Cardiac muscle cell (in vitro differentiated cells and primary cell): Measurements from ENCODE around the gene ZNF669. TPM values are rescaled to one million over a fixed set of nuclear protein-coding genes. Genes with fewer than 3 reads are reported as not detected.
A peak's percentile ranks its signal among the peaks of the same experiment; 100 is the strongest.

Experiments used
- DNase-seq, 2 donors: peaks; one replicate each; pipeline versions ENCODE4 v3.0.0 to v3.0.0-alpha.2; 2010 to 2017; ENCODE audit warnings: low read depth in 1 of 2, low spot score in 1 of 2
- H3K27ac ChIP-seq: fragments of 200-600 bp; sonication (generic); 2 replicates; pipeline ENCODE4 v1.5.1; 2016
- H3K27me3 ChIP-seq: fragments of 200-600 bp; sonication (generic); 2 replicates; pipeline ENCODE4 v1.6.0; 2016; ENCODE audit warnings: control low read depth
- H3K36me3 ChIP-seq: fragments of 200-600 bp; sonication (generic); 2 replicates; pipeline ENCODE4 v1.5.1; 2016; ENCODE audit warnings: control low read depth
- H3K4me1 ChIP-seq: fragments of 200-600 bp; sonication (generic); 2 replicates; pipeline ENCODE4 v1.8.1; 2017; ENCODE audit warnings: low read depth, mild to moderate bottlenecking, mixed run types
- H3K4me3 ChIP-seq: fragments of 200-600 bp; sonication (generic); 2 replicates; pipeline ENCODE4 v1.5.1; 2016; ENCODE audit warnings: mild to moderate bottlenecking
- H3K9me3 ChIP-seq: fragments of 200-600 bp; sonication (generic); 2 replicates; pipeline ENCODE4 v1.5.1; 2017; ENCODE audit warnings: low read depth, mild to moderate bottlenecking, control low read depth
- polyA plus RNA-seq: library from polyadenylated mRNA; unstranded; fragments of >200 nt; fragmentation: Nextera tagmentation; extraction: Ambion mirVana; gene quantifications from 2 replicates; pipeline ENCODE4 v1.2.1, GENCODE V29; 2016
- total RNA-seq: library from RNA; depleted of rRNA; stranded (reverse); fragments of >200 nt; gene quantifications from 2 replicates; pipeline ENCODE4 v1.2.3, GENCODE V29; 2016
- TF ChIP-seq, protein P1 (sequence below): IDR thresholded peaks from 2 replicates; pipeline ENCODE4 v1.5.1; 2012; ENCODE audit warnings: low read depth, mild to moderate bottlenecking, low read length

Gene ZNF669
- total and polyA plus RNA-seq, 2 experiments from 2014 or later = 4.4 to 23.2 TPM

DNA sequence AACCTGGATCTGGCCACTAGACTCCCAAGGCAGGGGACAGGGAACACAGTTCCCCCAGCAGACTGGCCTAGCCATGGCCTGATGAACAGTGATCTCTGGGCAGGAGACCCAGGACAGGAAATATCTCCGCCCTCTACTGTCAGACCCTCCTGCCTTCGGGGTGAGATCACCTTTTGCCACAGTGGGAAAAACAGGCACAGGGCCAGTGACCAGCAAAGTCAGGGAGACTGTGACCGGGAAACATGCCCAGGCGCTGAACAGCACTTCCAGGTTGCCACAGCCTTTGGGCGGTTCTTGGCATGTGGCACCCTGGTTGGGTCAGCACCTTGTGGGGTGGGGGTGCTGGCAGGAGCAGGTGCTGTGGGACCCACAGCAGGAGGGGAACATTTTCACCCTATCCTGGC, 8.9 kb upstream of the ZNF669 start:
- no peaks in the 10 kb centered on the region for H3K36me3 ChIP-seq
- H3K27me3 ChIP-seq = no peaks in the 10 kb centered on the region
- TF ChIP-seq, protein P1, sequence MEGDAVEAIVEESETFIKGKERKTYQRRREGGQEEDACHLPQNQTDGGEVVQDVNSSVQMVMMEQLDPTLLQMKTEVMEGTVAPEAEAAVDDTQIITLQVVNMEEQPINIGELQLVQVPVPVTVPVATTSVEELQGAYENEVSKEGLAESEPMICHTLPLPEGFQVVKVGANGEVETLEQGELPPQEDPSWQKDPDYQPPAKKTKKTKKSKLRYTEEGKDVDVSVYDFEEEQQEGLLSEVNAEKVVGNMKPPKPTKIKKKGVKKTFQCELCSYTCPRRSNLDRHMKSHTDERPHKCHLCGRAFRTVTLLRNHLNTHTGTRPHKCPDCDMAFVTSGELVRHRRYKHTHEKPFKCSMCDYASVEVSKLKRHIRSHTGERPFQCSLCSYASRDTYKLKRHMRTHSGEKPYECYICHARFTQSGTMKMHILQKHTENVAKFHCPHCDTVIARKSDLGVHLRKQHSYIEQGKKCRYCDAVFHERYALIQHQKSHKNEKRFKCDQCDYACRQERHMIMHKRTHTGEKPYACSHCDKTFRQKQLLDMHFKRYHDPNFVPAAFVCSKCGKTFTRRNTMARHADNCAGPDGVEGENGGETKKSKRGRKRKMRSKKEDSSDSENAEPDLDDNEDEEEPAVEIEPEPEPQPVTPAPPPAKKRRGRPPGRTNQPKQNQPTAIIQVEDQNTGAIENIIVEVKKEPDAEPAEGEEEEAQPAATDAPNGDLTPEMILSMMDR = no peak
- H3K9me3 ChIP-seq = no peaks in the 10 kb centered on the region
- H3K4me3 ChIP-seq = no peak overlapping the region
- H3K4me1 ChIP-seq = peaks cover 4% of the 10 kb centered on the region
- DNase-seq = no peak
- no peak overlapping the region for H3K27ac ChIP-seq

DNA sequence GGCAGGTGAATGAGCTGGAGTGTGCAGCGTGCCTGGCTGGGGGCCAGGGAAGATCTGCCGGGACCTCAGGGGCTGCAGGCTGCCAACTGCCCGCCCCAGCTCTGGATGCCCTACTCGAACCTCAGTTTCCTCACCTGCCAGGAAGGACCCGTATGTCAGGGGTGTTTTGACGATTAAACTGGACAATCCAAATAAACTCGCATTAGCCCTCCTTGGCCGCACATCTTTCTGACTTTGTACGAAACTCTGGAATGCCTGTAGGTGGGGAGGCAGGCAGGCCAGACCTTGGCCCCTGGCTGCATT, 8.3 kb upstream of the ZNF669 start:
- H3K27ac ChIP-seq = peak overlapping the region; percentile 83
- DNase-seq = no peak
- no peaks in the 10 kb centered on the region for H3K27me3 ChIP-seq
- peaks cover 4% of the 10 kb centered on the region for H3K4me1 ChIP-seq
- TF ChIP-seq, protein P1 = no peak
- H3K9me3 ChIP-seq = no peaks in the 10 kb centered on the region
- no peaks in the 10 kb centered on the region for H3K36me3 ChIP-seq
- peak overlapping the region; percentile 57 for H3K4me3 ChIP-seq

DNA sequence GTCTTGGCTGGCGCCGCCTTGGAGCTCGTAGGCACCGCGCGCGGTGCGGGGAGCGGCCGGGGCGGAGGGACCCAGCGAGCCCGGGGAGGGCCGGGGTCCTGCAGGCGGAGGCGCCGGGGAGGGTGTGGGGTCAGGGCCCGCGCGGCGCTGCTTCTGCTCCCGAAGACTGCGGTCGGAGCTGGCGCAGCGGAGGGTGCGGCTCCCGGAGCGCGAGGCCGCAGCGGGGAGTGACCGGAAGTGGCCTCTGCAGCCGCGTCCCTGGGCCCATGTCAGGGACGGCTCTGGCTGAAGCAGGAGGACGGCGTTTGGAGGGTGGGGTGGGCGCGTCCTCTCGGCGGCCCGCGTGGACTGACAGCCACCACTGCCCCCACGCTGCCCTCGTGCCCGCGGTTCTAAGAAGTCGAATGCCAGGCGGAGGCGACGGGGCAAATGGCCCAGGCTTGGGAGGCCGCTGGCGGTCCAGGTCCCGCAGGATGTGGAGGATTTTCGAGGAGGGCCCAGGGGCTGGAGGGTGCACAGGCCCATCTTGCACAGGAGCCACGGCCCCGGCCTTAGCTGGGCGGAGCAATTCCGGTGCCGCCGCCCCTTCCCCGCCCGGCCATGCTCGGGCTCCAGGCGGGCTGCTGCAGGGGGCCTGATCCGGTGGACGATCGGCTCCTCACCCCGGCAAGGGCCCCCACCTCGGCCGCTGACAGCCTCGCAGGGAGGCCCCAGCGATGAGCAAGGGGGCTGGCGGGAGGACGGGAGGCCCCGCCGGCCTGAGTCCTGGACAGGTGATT, 7.7 kb upstream of the ZNF669 start:
- TF ChIP-seq, protein P1 = no peak

DNA sequence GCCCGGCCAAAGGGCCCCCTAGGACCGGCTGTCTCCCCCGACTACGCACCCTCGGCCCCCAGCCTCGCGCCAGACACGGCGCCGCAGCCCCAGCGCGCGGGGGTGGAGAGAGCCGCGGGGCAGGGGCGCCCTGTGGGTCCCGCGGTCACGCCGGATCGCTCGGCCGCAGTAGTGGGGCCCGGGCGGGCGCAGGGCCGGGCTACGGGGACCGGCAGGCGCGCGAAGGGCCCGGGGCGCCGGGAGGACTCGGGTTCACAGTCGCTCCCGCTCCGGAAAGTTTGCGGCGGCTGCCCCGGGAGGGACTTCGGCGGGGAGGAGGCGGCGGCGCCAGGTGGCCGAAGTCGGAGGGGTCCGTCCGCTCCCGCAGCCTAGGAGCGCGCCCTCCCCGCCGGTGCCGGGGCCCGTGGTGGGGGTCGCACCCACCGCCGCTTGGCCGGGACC, 7.1 kb upstream of the ZNF669 start:
- peak in 1 of 2 donors; percentile 53 for DNase-seq
- Histone ChIP-seq H3K9me3 (no peaks in the 10 kb centered on the region), H3K4me3 (peak overlapping the region; percentile 57), H3K4me1 (peaks cover 4% of the 10 kb centered on the region), H3K27me3 (no peaks in the 10 kb centered on the region), H3K27ac (peak overlapping the region; percentile 83), H3K36me3 (no peaks in the 10 kb centered on the region)
- TF ChIP-seq, protein P1 = no peak

More for the DNA sequence above, 7.7 kb upstream of the ZNF669 start:
- Histone ChIP-seq H3K4me1 (peaks cover 4% of the 10 kb centered on the region), H3K4me3 (peak overlapping the region; percentile 57), H3K27ac (peak overlapping the region; percentile 83), H3K27me3 (no peaks in the 10 kb centered on the region), H3K9me3 (no peaks in the 10 kb centered on the region), H3K36me3 (no peaks in the 10 kb centered on the region)
- DNase-seq = peak; percentile 67 to 77

DNA sequence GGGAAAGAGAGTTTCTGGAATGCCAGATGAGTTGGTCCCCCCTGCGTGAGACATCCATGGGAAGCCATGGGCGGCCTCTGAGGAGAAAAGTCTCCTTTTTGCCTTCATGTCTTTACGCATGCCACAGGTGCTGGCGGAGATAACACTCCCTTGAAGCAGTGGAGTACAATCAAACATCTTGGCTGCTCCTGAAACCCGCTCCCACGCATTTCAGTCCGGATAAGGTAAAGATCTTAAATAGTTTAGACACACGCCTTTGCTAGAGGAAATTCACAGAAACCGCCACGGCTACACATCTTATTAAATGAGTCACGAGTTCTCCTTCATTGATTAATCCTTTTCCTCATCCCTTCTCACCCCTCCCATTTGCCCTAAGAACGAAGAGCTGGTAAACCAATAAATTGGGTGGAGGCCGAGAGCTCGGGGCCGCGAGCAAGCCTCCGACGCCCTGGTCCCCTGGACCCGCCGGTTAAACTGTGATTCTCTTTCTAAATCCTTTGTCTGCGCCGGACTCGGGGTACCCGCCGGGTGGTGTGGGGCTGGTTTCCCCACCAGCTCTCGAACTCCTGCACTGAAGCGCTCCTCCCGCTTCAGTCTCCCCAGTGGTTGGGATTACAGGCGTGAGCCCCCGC, 6.6 kb upstream of the ZNF669 start:
- no peak for DNase-seq
- Histone ChIP-seq H3K27me3 (no peaks in the 10 kb centered on the region), H3K4me3 (peak overlapping the region; percentile 57), H3K36me3 (no peaks in the 10 kb centered on the region), H3K27ac (peak overlapping the region; percentile 83), H3K4me1 (peaks cover 4% of the 10 kb centered on the region), H3K9me3 (no peaks in the 10 kb centered on the region)
- TF ChIP-seq, protein P1 = no peak
